HepG2 (cell line): Measurements from ENCODE around the gene HDDC2. TPM values are rescaled to one million over a fixed set of nuclear protein-coding genes. Genes with fewer than 3 reads are reported as not detected.

Experiments used
- ATAC-seq: fragments of 200-7000 bp; cut with Tn5 transposase; 3 replicates; pipeline ENCODE4 v1.9.1; 2020; ENCODE audit warnings: mild to moderate bottlenecking, moderate library complexity
- BruUV-seq: library from RNA; stranded (reverse); fragments of 400-500 nt; replicated peaks from 2 replicates; lab custom pipeline; 2021; lab: Mats Ljungman, UMichigan
- CTCF ChIA-PET: fragments of 300-600 bp; formaldehyde crosslinking; extraction: SDS; loops from one replicate; lab custom pipeline; 2021; ENCODE audit warnings: low total read pairs, inconsistent platforms, low intra/inter-chr PET ratio; lab: Yijun Ruan, JAX
- POLR2A ChIA-PET: fragments of 350-600 bp; sonication (Branson Sonifier 250); formaldehyde crosslinking; loops from one replicate; lab custom pipeline; 2020; ENCODE audit warnings: antibody characterized with exemption, inconsistent platforms; lab: Yijun Ruan, JAX
- DNase-seq: peaks from one replicate; pipeline ENCODE4 v3.0.0-alpha.2; 2015; ENCODE audit warnings: low spot score
- FAIRE-seq: peaks from 3 replicates; lab custom pipeline; 2011; peaks lifted over from hg19 to GRCh38; lab: Jason Lieb, UNC
- H2AFZ ChIP-seq: one replicate; pipeline ENCODE4 v1.6.1; 2011; ENCODE audit warnings: low read length, inconsistent platforms
- H3K27ac ChIP-seq: fragments of 300-600 bp; 3 replicates; pipeline ENCODE4 v1.8.0; 2011; ENCODE audit warnings: mixed run types, mild to moderate bottlenecking, mixed read lengths, low read length, inconsistent platforms; ENCODE audit not compliant: insufficient read depth; ENCODE audit errors: extremely low read length
- H3K27me3 ChIP-seq, 2 experiments: fragments of 200-600 bp in 1 of 2; 2 replicates in 1 of 2; 3 replicates in 1 of 2; pipeline versions ENCODE4 v1.6.0 to v1.8.0; 2011; ENCODE audit warnings: low read length in 2 of 2, mild to moderate bottlenecking in 2 of 2, moderate library complexity in 2 of 2, inconsistent platforms in 1 of 2; ENCODE audit not compliant: insufficient read depth in 2 of 2, control insufficient read depth in 1 of 2
- H3K36me3 ChIP-seq, 2 experiments: fragments of 200-600 bp in 1 of 2; replicated peaks in 1 of 2; 2 replicates in 1 of 2; 3 replicates in 1 of 2; pipeline versions ENCODE4 v1.5.1 to v1.8.0; 2011; ENCODE audit warnings: low read length in 2 of 2, inconsistent platforms in 1 of 2; ENCODE audit not compliant: insufficient read depth in 2 of 2, control insufficient read depth in 1 of 2
- H3K4me1 ChIP-seq: 2 replicates; pipeline ENCODE4 v1.5.1; 2012; ENCODE audit warnings: low read length, inconsistent platforms; ENCODE audit not compliant: insufficient read depth
- H3K4me2 ChIP-seq: 2 replicates; pipeline ENCODE4 v1.6.0; 2011; ENCODE audit warnings: low read depth, low read length, inconsistent platforms
- H3K4me3 ChIP-seq, 3 experiments: fragments of 200-600 bp in 1 of 3; sonication (generic), shearing (Covaris generic) in 1 of 3; replicated peaks in 1 of 3; 2 replicates each; pipeline ENCODE4 v1.5.1; 2011 to 2016; ENCODE audit warnings: low read length in 3 of 3, inconsistent platforms in 2 of 3, low read depth in 2 of 3, mild to moderate bottlenecking in 2 of 3, control low read depth in 1 of 3, mixed read lengths in 1 of 3; ENCODE audit not compliant: insufficient read depth in 1 of 3
- H3K79me2 ChIP-seq: one replicate; pipeline ENCODE4 v1.6.1; 2011; ENCODE audit warnings: low read length, inconsistent platforms; ENCODE audit not compliant: insufficient read depth
- H3K9ac ChIP-seq: 2 replicates; pipeline ENCODE4 v1.6.0; 2011; ENCODE audit warnings: mild to moderate bottlenecking, low read depth, low read length, inconsistent platforms; ENCODE audit not compliant: insufficient read depth
- H3K9me3 ChIP-seq: 2 replicates; pipeline ENCODE4 v1.5.1; 2012; ENCODE audit warnings: mild to moderate bottlenecking, low read length
- H4K20me1 ChIP-seq: 2 replicates; pipeline ENCODE4 v1.6.0; 2011; ENCODE audit warnings: inconsistent platforms, mild to moderate bottlenecking, low read length, moderate library complexity; ENCODE audit not compliant: insufficient read depth
- AKNA ChIP-seq: sonication (generic); formaldehyde crosslinking; IDR thresholded peaks from 2 replicates; pipeline ENCODE4 v1.4.0; 2020; ENCODE audit warnings: missing genetic modification reagents, borderline replicate concordance
- HHEX ChIP-seq: IDR thresholded peaks from 2 replicates; pipeline ENCODE4 v1.6.1; 2016; ENCODE audit warnings: control low read depth
- NAIF1 ChIP-seq: sonication (generic); formaldehyde crosslinking; IDR thresholded peaks from 2 replicates; pipeline ENCODE4 v1.5.0; 2020; ENCODE audit warnings: mild to moderate bottlenecking, missing genetic modification reagents, borderline replicate concordance
- PREB ChIP-seq: sonication (generic); formaldehyde crosslinking; IDR thresholded peaks from 2 replicates; pipeline ENCODE4 v1.4.0; 2020; ENCODE audit warnings: missing genetic modification reagents
- U2AF1 ChIP-seq: fragments of 200-400 bp; formaldehyde crosslinking; optimal IDR thresholded peaks from 2 replicates; pipeline ENCODE3; 2017; ENCODE audit warnings: mild to moderate bottlenecking, low read depth, low read length
- ZBTB7A ChIP-seq: sonication (generic); formaldehyde crosslinking; IDR thresholded peaks from 2 replicates; pipeline ENCODE4 v1.8.0; 2022; ENCODE audit warnings: mild to moderate bottlenecking, missing genetic modification reagents
- ZMAT5 ChIP-seq: sonication (generic); formaldehyde crosslinking; IDR thresholded peaks from 2 replicates; pipeline ENCODE4 v1.5.0; 2020; ENCODE audit warnings: mild to moderate bottlenecking, low read depth, missing genetic modification reagents, borderline replicate concordance
- ZNF350 ChIP-seq: sonication (generic); formaldehyde crosslinking; IDR thresholded peaks from 2 replicates; pipeline ENCODE4 v1.4.0; 2020; ENCODE audit warnings: mild to moderate bottlenecking, low read depth, missing genetic modification reagents, borderline replicate concordance
- WGBS: methylation state at CpG from one replicate; pipeline ENCODE4 v1.1.6; 2017; ENCODE audit warnings: low lambda C conversion rate; 5-methylcytosine and 5-hydroxymethylcytosine counted together
- in situ Hi-C: cut with HindIII; loops from 2 replicates; pipeline ENCODE4 v1.10.0; 2017; ENCODE audit warnings: low pct_unique_long_range_greater_than_20kb; ENCODE audit not compliant: extremely low pct_ligation_motif_present
- intact Hi-C: fragments of 100-400 bp; cut with micrococcal nuclease; formaldehyde crosslinking; loops from one replicate; pipeline ENCODE4 v1.10.0; 2022; ENCODE audit not compliant: unreplicated experiment
- polyA plus RNA-seq, 8 experiments: library from polyadenylated mRNA; depleted of rRNA in 3 of 8; stranded (reverse) in 7 of 8; unstranded in 1 of 8; fragments of >200 nt; fragmentation: Illumina TruSeq in 4 of 8; extraction: Trizol in 4 of 8; gene quantifications; 2 replicates each; pipeline versions ENCODE4 v1.2.1 to v1.2.3, GENCODE V29; 2011 to 2016; ENCODE audit warnings: low read depth in 4 of 8, missing spikeins in 1 of 8, mixed read lengths in 1 of 8; ENCODE audit not compliant: insufficient read depth in 1 of 8
- total RNA-seq, 5 experiments: library from RNA; depleted of rRNA; stranded (reverse); fragments of >200 nt; fragmentation: Illumina TruSeq; extraction: Trizol; gene quantifications; 2 replicates each; pipeline ENCODE4 v1.2.3, GENCODE V29; 2016; ENCODE audit warnings: low read depth in 1 of 5

The HDDC2 gene
- total and polyA plus RNA-seq, 2 of the 13 experiments (the other 11 are each of a cell fraction or from before 2014, with no cell fraction given), result 76.7 to 78.7 TPM

- in situ Hi-C loops (loop anchor here (10.0 to 25.0 kb wide), 2 partner anchors 647 to 1804 kb away; partner anchors contain the start of genes HINT3 and RSPO3), intact Hi-C loops (no loop called here)
- H3K4me2 ChIP-seq, result no peak overlapping the region
- no peak for TF ChIP-seq ZMAT5 (CRISPR knock-in tag)
- H2AFZ ChIP-seq, result no peak overlapping the region
- WGBS, result 17% methylated on average over 6 of the region's 6 CpGs
- H3K27me3 ChIP-seq, result 0 out of 5 replicates have a peak, but pooled peaks cover 0 to 7% of the 10 kb centered on the region in 2 experiments
- no peak overlapping the region for H3K27ac ChIP-seq
- peaks cover 22% of the 10 kb centered on the region for H3K4me1 ChIP-seq
- H4K20me1 ChIP-seq, result no peaks in the 10 kb centered on the region
- peaks cover 7% of the 10 kb centered on the region; the same call in 1 of the 2 replicates for H3K9me3 ChIP-seq
- H3K4me3 ChIP-seq, result no peak overlapping the region
- no TSS peak for BruUV-seq
- ATAC-seq (no peak), DNase-seq (no peak), FAIRE-seq (no peak)
- POLR2A ChIA-PET, result interaction anchor here (1.0 to 1.3 kb wide), 2 partner anchors 678 to 679 kb away, joined by 3 read pairs; partner anchors contain the start of gene TRMT11
- no peak overlapping the region for H3K9ac ChIP-seq
- CTCF ChIA-PET, result no interaction called here
- no peaks in the 10 kb centered on the region for H3K36me3 ChIP-seq
- H3K79me2 ChIP-seq, result no peaks in the 10 kb centered on the region
Observed at GRCh38 chr6:125307964-125308615, 6.3 kb upstream of the HDDC2 start.

GRCh38 chr6:125307150-125307838, 5.5 kb upstream of the HDDC2 start:
- ChIA-PET CTCF (no interaction called here), POLR2A (interaction anchor here (1.3 kb wide), 1 partner anchor 680 kb away, joined by 3 read pairs; the partner anchor contains the start of gene TRMT11)
- H3K27me3 ChIP-seq, result 0 out of 5 replicates have a peak, but pooled peaks cover 0 to 5% of the 10 kb centered on the region in 2 experiments
- H3K36me3 ChIP-seq, result no peaks in the 10 kb centered on the region
- H3K9me3 ChIP-seq, result peaks cover 7% of the 10 kb centered on the region; the same call in 1 of the 2 replicates
- ATAC-seq (no peak; the same call in 2 of the 3 replicates), DNase-seq (peak; percentile 33), FAIRE-seq (no peak)
- H3K9ac ChIP-seq, result no peak overlapping the region
- H2AFZ ChIP-seq, result no peak overlapping the region
- H3K4me3 ChIP-seq, result no peak overlapping the region
- intact Hi-C loops, result no loop called here
- 36% methylated on average over 6 of the region's 6 CpGs for WGBS
- no peaks in the 10 kb centered on the region for H4K20me1 ChIP-seq
- no peaks in the 10 kb centered on the region for H3K79me2 ChIP-seq
- BruUV-seq, result no TSS peak
- in situ Hi-C loops, result loop anchor here (10.0 to 25.0 kb wide), 2 partner anchors 648 to 1805 kb away; partner anchors contain the start of genes HINT3 and RSPO3
- H3K27ac ChIP-seq, result no peak overlapping the region
- no peak overlapping the region; the same call in 1 of the 2 replicates for H3K4me2 ChIP-seq
- peaks cover 26% of the 10 kb centered on the region for H3K4me1 ChIP-seq
- TF ChIP-seq AKNA (CRISPR knock-in tag) (no peak), U2AF1 (no peak), HHEX (no peak), ZBTB7A (no peak), ZNF350 (CRISPR knock-in tag) (no peak), NAIF1 (no peak), PREB (CRISPR knock-in tag) (no peak)
